GM19455 (cell line): ENCODE results near the gene CBL.

Experiments used
- ATAC-seq: cut with Tn5 transposase; IDR thresholded peaks from one replicate; pipeline ENCODE4 v1.9.1; 2021; ENCODE audit not compliant: unreplicated experiment

The CBL gene

DNA sequence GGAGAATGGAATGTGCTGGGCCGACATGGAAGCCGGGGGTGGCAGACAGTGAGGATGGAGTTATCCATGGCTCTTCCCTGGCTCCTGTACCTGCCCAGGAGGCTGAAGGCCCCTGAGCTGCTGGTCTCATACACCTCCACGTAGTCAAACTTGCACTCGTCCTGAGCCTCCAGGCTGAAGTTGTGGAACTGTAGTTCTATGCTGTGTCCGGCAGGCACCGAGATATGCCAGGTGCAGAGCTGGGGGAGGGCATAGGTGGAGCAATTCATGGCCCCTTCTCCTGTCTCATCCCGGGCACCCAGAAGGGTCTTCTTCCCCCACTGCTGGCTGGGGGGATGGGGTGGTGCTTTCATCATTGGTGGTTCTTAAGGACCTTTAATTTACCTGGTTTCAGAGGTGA is 137.6 kb downstream of the CBL start:
- no peak for ATAC-seq

DNA sequence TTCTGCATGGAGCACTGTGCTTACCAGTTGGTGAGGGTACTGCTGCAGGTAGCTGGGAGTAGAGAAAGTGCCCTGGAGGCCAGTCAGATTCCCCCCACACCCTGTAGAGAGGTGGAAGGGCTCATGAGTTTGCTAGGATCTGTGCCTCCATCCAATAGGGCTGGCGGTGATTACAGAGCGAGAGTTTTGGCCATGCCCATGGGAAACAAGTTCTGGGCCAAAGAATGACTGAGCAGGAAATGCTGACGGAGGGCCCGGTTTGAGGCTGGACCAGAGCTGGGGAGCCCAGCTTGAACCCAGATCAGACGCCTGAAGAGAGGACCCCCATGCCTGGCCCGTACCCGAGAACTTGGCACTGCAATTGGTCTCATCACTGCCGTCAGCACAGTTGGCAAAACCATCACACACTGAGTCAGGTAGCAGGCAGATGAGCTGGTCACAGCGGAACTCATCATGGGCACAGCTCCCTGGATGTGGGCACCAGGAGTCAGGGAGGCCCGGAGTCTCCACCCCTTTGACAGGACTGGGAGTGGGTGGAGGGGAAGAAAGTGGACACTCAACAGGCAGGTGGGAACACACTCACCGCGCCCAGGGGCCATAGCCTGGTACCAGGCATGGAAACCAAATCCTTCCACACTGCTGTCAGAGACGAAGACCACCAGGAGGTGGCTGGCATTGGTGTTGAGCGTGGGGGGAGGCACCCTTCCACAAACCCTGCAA is 138.3 kb downstream of the CBL start:
- no peak for ATAC-seq

DNA sequence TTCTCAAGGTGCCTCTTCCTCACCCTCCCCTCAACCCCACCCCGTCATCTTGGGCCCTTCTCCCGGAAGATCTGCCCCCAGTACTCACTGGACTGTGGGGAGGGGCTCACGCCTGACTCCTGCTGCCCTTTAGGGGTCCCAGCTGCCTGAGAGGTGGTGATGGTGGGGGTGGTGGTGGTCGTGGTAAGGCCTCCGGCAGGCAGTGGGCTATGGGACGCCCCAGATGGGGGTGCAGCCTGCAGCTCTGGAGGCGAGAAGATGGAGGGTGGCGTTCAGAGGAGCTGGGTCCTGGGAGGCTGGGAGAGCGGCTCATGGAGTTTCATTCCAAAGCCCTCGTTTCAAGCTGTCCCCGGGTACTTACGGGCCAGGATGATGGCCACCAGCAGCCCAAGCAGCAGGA is 139.5 kb downstream of the CBL start:
- no peak for ATAC-seq

DNA sequence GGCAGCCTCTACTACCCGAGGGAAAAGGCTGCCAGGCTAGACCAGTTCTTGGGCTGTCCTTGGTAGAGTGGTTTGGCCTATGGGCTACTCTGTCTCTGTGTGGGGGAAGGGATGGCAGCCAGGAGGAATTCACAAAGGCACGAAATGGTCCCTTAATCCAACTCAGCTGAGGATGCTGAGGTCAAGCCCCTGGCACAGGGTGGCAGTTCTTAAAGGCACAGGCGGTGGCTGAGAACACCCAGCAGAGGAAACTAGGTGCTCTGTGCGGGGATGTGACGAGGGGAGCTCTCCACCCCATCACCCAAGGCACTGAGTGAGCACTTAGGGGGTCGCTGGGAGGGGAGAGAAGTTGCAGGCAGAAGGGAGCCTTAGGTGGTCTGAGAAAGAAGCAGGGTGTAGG is 140.5 kb downstream of the CBL start, which contains the start of gene MFRP:
MFRP (minus strand) TSS at position 101 of the 400 bp plus-strand sequence. CDS start 192 bp downstream, outside the sequence.
- no peak for ATAC-seq

DNA sequence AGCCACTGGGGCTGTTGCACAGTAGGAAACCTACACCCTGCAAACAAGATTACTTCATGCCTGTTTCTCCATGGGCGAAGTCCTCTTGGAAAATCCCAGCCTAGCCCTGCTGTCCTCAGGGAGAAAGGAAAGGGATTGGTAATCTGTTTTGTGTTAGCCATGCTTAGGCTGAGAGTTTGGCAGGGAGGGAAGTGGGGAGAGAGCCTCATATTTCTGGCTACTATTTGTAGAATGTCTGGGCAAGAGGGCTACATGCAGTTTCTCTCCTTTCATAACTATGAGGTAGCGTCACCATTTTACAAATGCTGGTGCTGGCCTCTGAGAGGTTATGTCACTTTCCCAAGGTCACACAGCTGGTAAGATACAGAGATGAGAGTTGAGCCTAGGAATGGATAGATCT is 141.1 kb downstream of the CBL start:
- ATAC-seq, result no peak

DNA sequence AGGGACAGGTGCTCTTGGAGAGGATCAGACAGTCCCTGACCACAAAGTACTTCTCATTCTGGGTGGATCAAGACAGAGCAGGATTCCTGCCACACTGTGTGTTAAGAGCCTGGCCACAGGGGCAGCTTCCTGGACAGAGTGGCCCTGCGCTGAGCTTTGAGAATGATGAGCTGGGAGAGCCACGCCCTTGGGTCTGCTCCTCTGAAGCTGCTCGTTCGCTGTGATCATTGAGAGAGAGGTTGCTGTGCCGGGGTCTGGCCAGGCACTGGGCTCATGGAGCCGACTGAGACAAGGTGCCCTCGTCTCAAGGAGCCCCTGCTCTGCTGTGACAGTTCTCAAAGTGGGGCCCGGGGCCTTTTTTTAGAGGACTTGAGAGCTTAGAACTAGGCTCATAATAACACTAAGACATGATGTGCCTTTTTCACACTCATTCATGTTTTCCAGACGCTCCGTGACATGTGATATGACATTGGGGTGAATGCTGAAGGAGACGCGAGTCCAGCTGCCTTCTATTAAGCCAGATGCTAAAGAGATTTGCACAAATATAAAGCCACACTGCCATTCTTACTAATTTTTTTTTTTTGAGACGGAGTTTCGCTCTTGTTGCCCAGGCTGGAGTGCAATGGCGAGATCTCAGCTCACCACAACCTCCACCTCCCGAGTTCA is 141.9 kb downstream of the CBL start:
- ATAC-seq, result no peak

DNA sequence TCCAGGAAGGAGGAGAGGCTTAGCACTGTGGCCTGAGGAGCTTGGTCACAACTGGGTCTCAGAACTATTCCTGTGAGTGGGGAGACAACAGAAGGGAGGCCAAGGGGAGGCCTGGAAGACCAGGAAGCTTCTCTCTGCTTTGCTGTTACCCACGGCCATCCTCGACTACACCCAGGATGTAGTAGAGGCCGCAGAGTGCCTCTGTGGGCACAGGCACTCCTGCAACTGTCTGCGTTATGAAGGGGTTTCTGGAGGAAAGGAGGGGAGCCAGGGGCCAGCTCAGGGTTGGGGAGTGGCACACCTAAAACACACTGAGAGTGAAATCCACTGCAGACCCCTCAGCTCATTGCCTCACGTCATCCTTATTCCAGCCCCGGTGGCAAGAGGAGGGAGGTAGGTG is 144.2 kb downstream of the CBL start:
- ATAC-seq, result no peak

DNA sequence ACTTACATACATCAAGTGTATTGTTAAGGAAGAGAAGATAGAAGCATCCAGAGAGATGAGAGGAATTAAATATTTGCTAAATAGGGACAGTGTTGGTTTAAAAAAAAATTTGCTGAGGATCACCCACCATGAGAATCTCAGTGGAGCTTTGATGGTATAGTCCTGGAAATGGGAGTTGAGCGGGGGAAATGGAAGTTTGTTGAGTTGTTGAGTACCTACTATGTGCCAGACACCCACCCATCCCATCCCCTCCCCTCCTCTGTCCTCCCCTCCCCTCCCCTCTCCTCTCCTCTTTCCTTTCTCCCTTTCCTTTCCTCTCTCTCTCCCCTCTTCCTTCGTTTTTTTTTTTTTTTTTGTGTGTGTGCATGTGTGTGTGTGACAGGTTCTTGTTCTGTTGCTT is 145.1 kb downstream of the CBL start:
- ATAC-seq, result no peak

DNA sequence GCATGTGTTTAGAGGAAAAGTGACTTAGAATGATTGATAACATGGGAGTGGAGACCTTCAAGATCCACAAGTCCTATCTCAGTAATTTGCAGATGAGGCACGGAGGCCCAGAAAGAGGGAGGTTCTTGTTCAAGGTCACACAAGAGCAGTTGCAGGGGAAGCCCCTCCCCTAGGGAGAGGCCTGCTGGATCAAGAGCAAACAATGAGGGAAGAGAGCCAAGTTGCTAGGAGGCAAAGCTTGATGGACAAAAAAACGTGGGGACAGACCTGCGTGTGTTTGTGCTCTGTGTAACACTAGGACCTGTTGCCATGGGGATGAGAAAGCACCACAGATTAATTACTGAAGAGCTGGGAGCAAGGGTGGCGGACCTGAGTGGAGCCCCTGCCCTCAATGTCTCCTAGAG is 146.7 kb downstream of the CBL start:
- ATAC-seq, result no peak

DNA sequence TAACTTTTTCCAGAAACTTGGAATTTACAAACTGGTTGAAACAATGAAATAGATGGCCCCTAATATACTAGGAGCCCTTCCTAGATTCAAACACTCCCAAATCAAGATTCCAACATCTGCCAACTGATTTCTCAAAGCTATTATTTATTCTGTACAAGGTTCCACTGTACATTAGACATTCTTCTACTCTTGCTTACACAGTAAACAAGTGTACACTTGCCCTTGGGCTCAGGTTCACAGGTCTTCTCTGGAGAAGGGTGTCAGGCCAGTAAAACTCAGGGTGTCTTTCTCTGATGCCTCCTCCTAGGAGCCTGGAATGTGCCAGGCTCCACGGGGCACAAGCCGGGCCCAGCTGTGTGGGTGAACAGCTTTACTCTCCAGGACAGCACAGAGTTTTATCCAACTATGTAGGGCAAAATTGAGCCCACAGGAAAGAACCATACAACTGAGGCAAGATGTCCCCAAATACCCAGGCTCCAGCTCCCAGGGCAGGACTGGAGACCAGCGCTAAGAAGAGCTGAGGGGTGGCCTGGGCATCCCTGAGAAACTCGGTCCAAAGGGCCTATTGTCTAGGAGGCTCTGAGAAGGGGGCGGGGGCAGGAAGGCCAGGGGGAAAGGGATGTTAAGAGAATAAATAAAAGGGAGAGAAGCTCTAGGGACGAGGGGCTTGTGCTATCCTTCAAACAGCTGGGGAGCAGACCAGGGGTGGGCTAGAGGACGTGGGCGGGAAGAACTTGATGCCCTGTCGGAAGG is 149.1 kb downstream of the CBL start:
- no peak for ATAC-seq

DNA sequence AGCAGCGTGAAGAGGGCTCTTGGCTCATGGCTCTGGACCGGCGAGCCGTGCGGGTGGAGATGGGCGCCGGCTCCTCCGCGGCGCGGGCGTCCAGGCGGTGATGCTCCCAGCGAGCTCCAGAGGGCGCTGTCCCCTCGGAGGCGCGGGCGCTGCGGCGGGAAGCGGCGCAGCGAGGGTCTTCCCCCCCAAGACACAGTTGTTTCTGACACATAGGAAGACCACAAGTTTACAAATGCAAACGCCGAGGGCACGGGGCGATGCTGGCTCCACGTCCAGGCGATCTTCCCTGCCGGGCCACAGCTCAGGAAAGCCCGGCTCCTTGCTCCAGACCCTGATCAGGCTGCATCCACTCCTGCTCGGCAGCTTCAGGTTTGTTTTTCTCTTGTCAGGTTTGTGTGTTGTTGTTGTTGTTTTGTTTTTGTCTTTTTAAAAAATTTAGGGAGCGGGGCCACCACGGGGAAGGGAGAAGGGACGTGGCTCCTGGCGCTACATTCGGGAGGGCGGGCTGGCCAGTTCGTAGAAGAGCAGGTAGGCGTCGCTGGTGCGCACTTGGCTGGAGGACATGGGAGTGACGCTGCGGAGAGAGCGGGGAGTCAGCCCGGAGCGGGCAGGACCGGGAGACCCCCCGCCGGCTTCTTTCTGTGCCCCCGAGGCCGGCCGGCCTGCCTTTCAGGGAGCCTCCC is 150.4 kb downstream of the CBL start:
- peak; percentile 64 for ATAC-seq

DNA sequence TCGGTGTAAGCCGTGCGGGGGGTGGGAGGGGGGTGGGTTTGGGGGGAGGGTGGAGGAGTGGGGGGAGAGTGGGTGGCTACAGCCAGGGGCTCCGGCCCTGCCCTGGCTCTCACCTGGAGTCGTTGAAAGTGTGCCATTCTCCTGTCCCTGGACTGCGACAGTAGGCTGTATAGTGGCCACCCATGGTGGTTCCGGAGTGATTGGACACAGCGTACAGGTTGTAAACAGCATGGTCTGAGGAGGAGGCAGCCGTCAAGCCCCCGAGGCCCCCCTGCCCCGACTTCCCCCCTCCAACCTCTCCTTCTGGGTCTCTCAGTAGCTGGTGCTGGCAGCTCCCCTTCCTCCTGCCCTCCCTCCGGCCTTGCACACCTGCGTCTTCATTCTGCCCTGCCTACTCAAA is 150.9 kb downstream of the CBL start:
- no peak for ATAC-seq
